ENCODE data around the gene ST6GAL1.

The ST6GAL1 gene

GRCh38 chr3:187082758-187083375, 152.5 kb downstream of the ST6GAL1 start:
- no peaks in the 10 kb centered on the region for H3K36me3 ChIP-seq (replicated peaks)
- DNase-seq: no peak
- in situ Hi-C loops (cut with HindIII; ENCODE audit: low pct_ligation_motif_present, low sequenced_read_pairs): no loop called here
- no peak for TF ChIP-seq CTCF (IDR thresholded peaks at IDR 0.05; ENCODE audit: low read depth, low read length, missing control alignments)
- no peak overlapping the region for H3K27ac ChIP-seq
- H3K27me3 ChIP-seq (replicated peaks): no peaks in the 10 kb centered on the region
- no peak overlapping the region for H3K4me3 ChIP-seq (ENCODE audit: low read depth, low read length)

- H3K27me3 ChIP-seq (replicated peaks): no peaks in the 10 kb centered on the region
- DNase-seq: no peak
- H3K4me3 ChIP-seq (ENCODE audit: low read depth, low read length): no peak overlapping the region
- H3K36me3 ChIP-seq (replicated peaks): no peaks in the 10 kb centered on the region
- TF ChIP-seq CTCF (IDR thresholded peaks at IDR 0.05; ENCODE audit: low read depth, low read length, missing control alignments): no peak
- in situ Hi-C loops (cut with HindIII; ENCODE audit: low pct_ligation_motif_present, low sequenced_read_pairs): no loop called here
- H3K27ac ChIP-seq: no peak overlapping the region
Observed at GRCh38 chr3:187084126-187084525, 153.8 kb downstream of the ST6GAL1 start.

GRCh38 chr3:187084580-187084979, 154.3 kb downstream of the ST6GAL1 start:
- Histone ChIP-seq H3K27me3 (replicated peaks) (no peaks in the 10 kb centered on the region), H3K27ac (no peak overlapping the region), H3K36me3 (replicated peaks) (no peaks in the 10 kb centered on the region), H3K4me3 (ENCODE audit: low read depth, low read length) (no peak overlapping the region)
- DNase-seq: no peak
- in situ Hi-C loops (cut with HindIII; ENCODE audit: low pct_ligation_motif_present, low sequenced_read_pairs): no loop called here
- TF ChIP-seq CTCF (IDR thresholded peaks at IDR 0.05; ENCODE audit: low read depth, low read length, missing control alignments): no peak

- Histone ChIP-seq H3K36me3 (replicated peaks) (no peaks in the 10 kb centered on the region), H3K27ac (no peak overlapping the region), H3K4me3 (ENCODE audit: low read depth, low read length) (no peak overlapping the region), H3K27me3 (replicated peaks) (no peaks in the 10 kb centered on the region)
- DNase-seq: no peak
- in situ Hi-C loops (cut with HindIII; ENCODE audit: low pct_ligation_motif_present, low sequenced_read_pairs): no loop called here
- no peak for TF ChIP-seq CTCF (IDR thresholded peaks at IDR 0.05; ENCODE audit: low read depth, low read length, missing control alignments)
Observed at GRCh38 chr3:187085021-187085666, 154.8 kb downstream of the ST6GAL1 start.

- no peak for DNase-seq
- no peak overlapping the region for H3K27ac ChIP-seq
- in situ Hi-C loops (cut with HindIII; ENCODE audit: low pct_ligation_motif_present, low sequenced_read_pairs): no loop called here
- no peaks in the 10 kb centered on the region for H3K27me3 ChIP-seq (replicated peaks)
- H3K4me3 ChIP-seq (ENCODE audit: low read depth, low read length): no peak overlapping the region
- no peak for TF ChIP-seq CTCF (IDR thresholded peaks at IDR 0.05; ENCODE audit: low read depth, low read length, missing control alignments)
- H3K36me3 ChIP-seq (replicated peaks): no peaks in the 10 kb centered on the region
Observed at GRCh38 chr3:187085933-187086332, 155.6 kb downstream of the ST6GAL1 start.

- no peak for DNase-seq
- no peak overlapping the region for H3K27ac ChIP-seq
Observed at GRCh38 chr3:187086831-187087230, 156.5 kb downstream of the ST6GAL1 start.

More at GRCh38 chr3:187086831-187087230, 156.5 kb downstream of the ST6GAL1 start:
- no peak overlapping the region for H3K4me3 ChIP-seq (ENCODE audit: low read depth, low read length)
- TF ChIP-seq CTCF (IDR thresholded peaks at IDR 0.05; ENCODE audit: low read depth, low read length, missing control alignments): no peak
- H3K27me3 ChIP-seq (replicated peaks): no peaks in the 10 kb centered on the region
- in situ Hi-C loops (cut with HindIII; ENCODE audit: low pct_ligation_motif_present, low sequenced_read_pairs): no loop called here
- no peaks in the 10 kb centered on the region for H3K36me3 ChIP-seq (replicated peaks)
